ENCODE data around the gene SNN. TPM values are rescaled to one million over a fixed set of nuclear protein-coding genes. Genes with fewer than 3 reads are reported as not detected.

The SNN gene
- total RNA-seq, 1 donor from 2014 or later = 8.6 TPM

- no peak for DNase-seq (ENCODE audit: low spot score)
- Mint-ChIP-seq H3K4me3 (ENCODE audit: low read depth) (no peak overlapping the region), H3K27ac (no peak overlapping the region), H3K27me3 (ENCODE audit: low read depth) (peaks cover 5% of the 10 kb centered on the region), H3K9me3 (no peaks in the 10 kb centered on the region), H3K36me3 (ENCODE audit: low read depth) (no peaks in the 10 kb centered on the region), H3K4me1 (ENCODE audit: low read depth) (peaks cover 25% of the 10 kb centered on the region)
- intact Hi-C loops (cut with micrococcal nuclease) = no loop called here
These were observed 5.7 kb upstream of the SNN start for GRCh38 chr16:11662582-11662981.

- Mint-ChIP-seq H3K27me3 (ENCODE audit: low read depth) (peaks cover 5% of the 10 kb centered on the region), H3K9me3 (no peaks in the 10 kb centered on the region), H3K36me3 (ENCODE audit: low read depth) (no peaks in the 10 kb centered on the region), H3K4me1 (ENCODE audit: low read depth) (peaks cover 32% of the 10 kb centered on the region), H3K27ac (peak overlapping the region; percentile 18), H3K4me3 (ENCODE audit: low read depth) (peak overlapping the region; percentile 23)
- DNase-seq (ENCODE audit: low spot score) = no peak
- intact Hi-C loops (cut with micrococcal nuclease) = loop anchor here (5.0 kb wide), 2 partner anchors 62 to 83 kb away; no protein-coding TSS in a partner anchor
These were observed 3.2 kb upstream of the SNN start for GRCh38 chr16:11665071-11665491.

- DNase-seq (ENCODE audit: low spot score) = no peak
- Mint-ChIP-seq H3K27ac (no peak overlapping the region), H3K36me3 (ENCODE audit: low read depth) (no peaks in the 10 kb centered on the region), H3K4me1 (ENCODE audit: low read depth) (peaks cover 44% of the 10 kb centered on the region), H3K27me3 (ENCODE audit: low read depth) (peaks cover 4% of the 10 kb centered on the region), H3K4me3 (ENCODE audit: low read depth) (peak overlapping the region; percentile 72), H3K9me3 (no peaks in the 10 kb centered on the region)
- intact Hi-C loops (cut with micrococcal nuclease) = loop anchor here (5.0 kb wide), 2 partner anchors 61 to 84 kb away; no protein-coding TSS in a partner anchor
These were observed 1.9 kb upstream of the SNN start for GRCh38 chr16:11666103-11667055.

GRCh38 chr16:11667221-11667823 lies 933 bp upstream of the SNN start:
- Mint-ChIP-seq H3K4me3 (ENCODE audit: low read depth) (peak overlapping the region; percentile 72), H3K27ac (no peak overlapping the region), H3K9me3 (no peaks in the 10 kb centered on the region), H3K27me3 (ENCODE audit: low read depth) (peaks cover 4% of the 10 kb centered on the region), H3K36me3 (ENCODE audit: low read depth) (no peaks in the 10 kb centered on the region), H3K4me1 (ENCODE audit: low read depth) (peaks cover 52% of the 10 kb centered on the region)
- intact Hi-C loops (cut with micrococcal nuclease) = loop anchor here (5.0 kb wide), 2 partner anchors 60 to 85 kb away; no protein-coding TSS in a partner anchor
- DNase-seq (ENCODE audit: low spot score) = no peak

GRCh38 chr16:11668623-11669379 lies 546 bp downstream of the SNN start:
- no peaks in the 10 kb centered on the region for H3K9me3 Mint-ChIP-seq
- intact Hi-C loops (cut with micrococcal nuclease) = loop anchor here (1.0 to 5.0 kb wide), 3 partner anchors 58 to 182 kb away; partner anchors contain the start of gene RSL1D1
- H3K4me1 Mint-ChIP-seq (ENCODE audit: low read depth) = peaks cover 60% of the 10 kb centered on the region
- H3K27ac Mint-ChIP-seq = no peak overlapping the region
- H3K27me3 Mint-ChIP-seq (ENCODE audit: low read depth) = peaks cover 2% of the 10 kb centered on the region
- DNase-seq (ENCODE audit: low spot score) = no peak
- peak overlapping the region; percentile 72 for H3K4me3 Mint-ChIP-seq (ENCODE audit: low read depth)
- H3K36me3 Mint-ChIP-seq (ENCODE audit: low read depth) = no peaks in the 10 kb centered on the region

- intact Hi-C loops (cut with micrococcal nuclease) = loop anchor here (5.0 kb wide), 2 partner anchors 58 to 87 kb away; no protein-coding TSS in a partner anchor
- peaks cover 56% of the 10 kb centered on the region for H3K4me1 Mint-ChIP-seq (ENCODE audit: low read depth)
- peaks cover 2% of the 10 kb centered on the region for H3K27me3 Mint-ChIP-seq (ENCODE audit: low read depth)
- H3K4me3 Mint-ChIP-seq (ENCODE audit: low read depth) = peak overlapping the region; percentile 72
- no peaks in the 10 kb centered on the region for H3K9me3 Mint-ChIP-seq
- H3K27ac Mint-ChIP-seq = no peak overlapping the region
- H3K36me3 Mint-ChIP-seq (ENCODE audit: low read depth) = no peaks in the 10 kb centered on the region
- no peak for DNase-seq (ENCODE audit: low spot score)
These were observed 1.3 kb downstream of the SNN start for GRCh38 chr16:11669380-11670146.

- intact Hi-C loops (cut with micrococcal nuclease) = no loop called here
- Mint-ChIP-seq H3K4me1 (ENCODE audit: low read depth) (peaks cover 48% of the 10 kb centered on the region), H3K4me3 (ENCODE audit: low read depth) (peak overlapping the region; percentile 72), H3K27me3 (ENCODE audit: low read depth) (peaks cover 2% of the 10 kb centered on the region), H3K27ac (peak overlapping the region; percentile 63), H3K36me3 (ENCODE audit: low read depth) (no peaks in the 10 kb centered on the region), H3K9me3 (no peaks in the 10 kb centered on the region)
- peak; percentile 46 for DNase-seq (ENCODE audit: low spot score)
These were observed 2.2 kb downstream of the SNN start for GRCh38 chr16:11670171-11671131.

GRCh38 chr16:11671271-11671670 lies 3.0 kb downstream of the SNN start:
- intact Hi-C loops (cut with micrococcal nuclease) = no loop called here
- H3K27ac Mint-ChIP-seq = no peak overlapping the region
- peaks cover 46% of the 10 kb centered on the region for H3K4me1 Mint-ChIP-seq (ENCODE audit: low read depth)
- no peak for DNase-seq (ENCODE audit: low spot score)
- no peaks in the 10 kb centered on the region for H3K9me3 Mint-ChIP-seq
- no peaks in the 10 kb centered on the region for H3K36me3 Mint-ChIP-seq (ENCODE audit: low read depth)
- peaks cover 2% of the 10 kb centered on the region for H3K27me3 Mint-ChIP-seq (ENCODE audit: low read depth)
- peak overlapping the region; percentile 72 for H3K4me3 Mint-ChIP-seq (ENCODE audit: low read depth)

GRCh38 chr16:11671676-11672075 lies 3.4 kb downstream of the SNN start:
- Mint-ChIP-seq H3K27me3 (ENCODE audit: low read depth) (peaks cover 2% of the 10 kb centered on the region), H3K36me3 (ENCODE audit: low read depth) (no peaks in the 10 kb centered on the region), H3K27ac (peak overlapping the region; percentile 78), H3K4me3 (ENCODE audit: low read depth) (peak overlapping the region; percentile 49), H3K4me1 (ENCODE audit: low read depth) (peaks cover 44% of the 10 kb centered on the region), H3K9me3 (no peaks in the 10 kb centered on the region)
- DNase-seq (ENCODE audit: low spot score) = no peak
- intact Hi-C loops (cut with micrococcal nuclease) = no loop called here

GRCh38 chr16:11672206-11673090 lies 4.2 kb downstream of the SNN start:
- peaks cover 42% of the 10 kb centered on the region for H3K4me1 Mint-ChIP-seq (ENCODE audit: low read depth)
- no peaks in the 10 kb centered on the region for H3K27me3 Mint-ChIP-seq (ENCODE audit: low read depth)
- no peaks in the 10 kb centered on the region for H3K9me3 Mint-ChIP-seq
- intact Hi-C loops (cut with micrococcal nuclease) = no loop called here
- no peaks in the 10 kb centered on the region for H3K36me3 Mint-ChIP-seq (ENCODE audit: low read depth)
- DNase-seq (ENCODE audit: low spot score) = no peak
- peak overlapping the region; percentile 78 for H3K27ac Mint-ChIP-seq
- peak overlapping the region; percentile 49 for H3K4me3 Mint-ChIP-seq (ENCODE audit: low read depth)

All from activated T-helper 2 cell treated with anti-CD3 and anti-CD28 coated beads, Interferon-gamma antibody, Interleukin-2, Interleukin-4, amounts not matched to agents 10 μg/mL and 5 μg/mL and 100 μg/mL, durations not matched to agents 14 hours and 24 hours and 36 hours (primary cell).